Measurements from ENCODE around the gene SRCIN1. TPM values are rescaled to one million over a fixed set of nuclear protein-coding genes. Genes with fewer than 3 reads are reported as not detected.

Gene SRCIN1
- total RNA-seq, 1 experiment from 2014 or later: 6.9 TPM

DNA sequence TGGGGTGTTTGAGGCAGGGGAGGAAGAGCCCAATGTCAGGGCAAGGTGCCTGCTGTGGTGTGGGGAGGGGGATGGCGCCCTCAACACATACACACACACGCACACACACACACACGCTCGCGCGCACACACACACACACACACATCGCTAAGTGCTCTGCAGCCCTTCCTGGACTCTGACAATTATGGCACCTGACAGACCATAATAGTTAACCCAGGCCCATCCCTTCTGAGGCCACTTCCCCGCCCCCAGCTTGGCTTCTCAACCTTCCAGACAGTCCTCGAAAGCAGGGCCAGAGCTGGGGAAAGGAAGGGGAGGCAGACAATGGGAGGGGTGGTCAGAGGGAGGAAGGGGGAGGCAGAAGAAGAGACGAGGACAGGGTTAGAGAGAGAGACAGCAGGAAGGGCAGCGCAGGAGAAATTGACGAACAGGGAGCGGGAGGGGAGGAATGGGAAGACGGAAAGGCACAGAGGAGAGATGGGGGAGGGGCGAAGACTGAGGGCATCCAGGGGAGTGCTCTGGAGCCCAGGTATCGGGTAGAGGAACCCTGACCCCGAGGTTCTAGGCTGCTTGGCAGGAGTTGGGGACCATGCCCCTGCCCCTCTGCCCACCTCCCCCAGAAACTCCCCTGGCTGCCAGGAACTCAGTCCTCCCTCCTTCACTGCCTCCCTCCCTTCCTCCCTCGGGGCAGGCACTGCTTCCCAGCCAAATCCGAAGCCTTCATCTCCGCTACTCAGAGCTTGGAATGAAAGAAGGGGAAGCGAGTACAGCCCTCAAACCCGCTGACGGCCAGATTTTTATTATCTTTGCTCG, 4.0 kb downstream of the SRCIN1 start:
- Histone ChIP-seq H2BK12ac (ENCODE audit: insufficient read length, low read depth, low read length) (no peak overlapping the region), H3T11ph (ENCODE audit: low read length) (no peak overlapping the region), H3K23me2 (ENCODE audit: insufficient read length, low read depth, low read length, poor library complexity, severe bottlenecking) (peaks cover 16% of the 10 kb centered on the region), H3K18ac (ENCODE audit: insufficient read length, low read depth, low read length) (no peak overlapping the region), H2BK15ac (ENCODE audit: low read depth, low read length) (no peak overlapping the region), H2AK5ac (ENCODE audit: insufficient read length, low read length) (no peak overlapping the region), H3K4ac (ENCODE audit: low read depth, low read length) (no peak overlapping the region), H3K9ac (ENCODE audit: extremely low read depth, insufficient read length, low read length) (no peak overlapping the region), H3K23ac (ENCODE audit: insufficient read length, low read depth, low read length) (no peak overlapping the region), H3K4me1 (ENCODE audit: insufficient read depth, low read length) (peaks cover 27% of the 10 kb centered on the region), H3K4me2 (ENCODE audit: insufficient read depth, insufficient read length, low read length) (peak overlapping the region; percentile 48), H3K79me2 (ENCODE audit: insufficient read depth, low read length) (no peaks in the 10 kb centered on the region), H2BK20ac (ENCODE audit: low read depth, low read length, poor library complexity, severe bottlenecking) (no peak overlapping the region), H4K5ac (ENCODE audit: insufficient read length, low read depth, low read length) (no peak overlapping the region), H2AFZ (ENCODE audit: low read length) (no peak overlapping the region), H4K8ac (replicated peaks; ENCODE audit: insufficient read length, low read depth, low read length) (no peak overlapping the region), H3K56ac (ENCODE audit: insufficient read length, low read depth, low read length) (no peak overlapping the region), H3K27ac (ENCODE audit: insufficient read length, low read depth, low read length) (no peak overlapping the region), H4K91ac (ENCODE audit: insufficient read length, low read depth, low read length) (no peak overlapping the region), H4K20me1 (ENCODE audit: control insufficient read depth, insufficient read depth, insufficient read length) (peaks cover 4% of the 10 kb centered on the region), H2BK5ac (ENCODE audit: insufficient read length, low read length) (no peak overlapping the region), H3K27me3 (ENCODE audit: insufficient read depth, low read length) (peaks cover 19% of the 10 kb centered on the region; the same call in 1 of the 2 replicates), H3K79me1 (ENCODE audit: insufficient read depth, low read depth, low read length, poor library complexity, severe bottlenecking) (no peaks in the 10 kb centered on the region), H3K14ac (ENCODE audit: insufficient read depth, low read length) (no peak overlapping the region), H3K9me3 (ENCODE audit: control insufficient read depth, low read depth, low read length) (no peaks in the 10 kb centered on the region), H2BK120ac (ENCODE audit: low read depth, low read length, poor library complexity, severe bottlenecking) (no peak overlapping the region)
- DNase-seq: peak; percentile 85
- Mint-ChIP-seq H3K4me3 (peak overlapping the region; percentile 61 to 75), H3K9me3 (no peaks in the 10 kb centered on the region), H3K27me3 (ENCODE audit: low read depth) (peaks cover 44% of the 10 kb centered on the region), H3K36me3 (ENCODE audit: insufficient read depth in 1 of 3, low read depth in 3 of 3) (no peaks in the 10 kb centered on the region; a peak in 1 of 7 replicates), H3K4me1 (peaks cover 74 to 76% of the 10 kb centered on the region in 2 experiments), H3K27ac (peak overlapping the region in 2 of 3 experiments; percentile 20 to 92; a peak in 4 of 7 replicates)
- TF ChIP-seq, protein P1, sequence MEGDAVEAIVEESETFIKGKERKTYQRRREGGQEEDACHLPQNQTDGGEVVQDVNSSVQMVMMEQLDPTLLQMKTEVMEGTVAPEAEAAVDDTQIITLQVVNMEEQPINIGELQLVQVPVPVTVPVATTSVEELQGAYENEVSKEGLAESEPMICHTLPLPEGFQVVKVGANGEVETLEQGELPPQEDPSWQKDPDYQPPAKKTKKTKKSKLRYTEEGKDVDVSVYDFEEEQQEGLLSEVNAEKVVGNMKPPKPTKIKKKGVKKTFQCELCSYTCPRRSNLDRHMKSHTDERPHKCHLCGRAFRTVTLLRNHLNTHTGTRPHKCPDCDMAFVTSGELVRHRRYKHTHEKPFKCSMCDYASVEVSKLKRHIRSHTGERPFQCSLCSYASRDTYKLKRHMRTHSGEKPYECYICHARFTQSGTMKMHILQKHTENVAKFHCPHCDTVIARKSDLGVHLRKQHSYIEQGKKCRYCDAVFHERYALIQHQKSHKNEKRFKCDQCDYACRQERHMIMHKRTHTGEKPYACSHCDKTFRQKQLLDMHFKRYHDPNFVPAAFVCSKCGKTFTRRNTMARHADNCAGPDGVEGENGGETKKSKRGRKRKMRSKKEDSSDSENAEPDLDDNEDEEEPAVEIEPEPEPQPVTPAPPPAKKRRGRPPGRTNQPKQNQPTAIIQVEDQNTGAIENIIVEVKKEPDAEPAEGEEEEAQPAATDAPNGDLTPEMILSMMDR (conservative IDR thresholded peaks at IDR 0.05): no peak
- no CpG with 5 or more reads among the region's 24 CpGs for WGBS (ENCODE audit: extremely low coverage, insufficient read length, low lambda C conversion rate)

All from H9 (cell line).